GM12864 (cell line): ENCODE results near the gene FNDC3B.

Experiments
- DNase-seq: peaks from one replicate; pipeline ENCODE4 v3.0.0-alpha.2; 2011; ENCODE audit warnings: low read depth
- H3K4me3 ChIP-seq: 2 replicates; pipeline ENCODE4 v1.5.1; 2011; ENCODE audit warnings: mild to moderate bottlenecking, low read depth, low read length, control low read depth
- CTCF ChIP-seq: IDR thresholded peaks from 2 replicates; pipeline ENCODE4 v1.5.1; 2011; ENCODE audit warnings: low read depth, mild to moderate bottlenecking, moderate library complexity, low read length, control low read depth, inconsistent platforms; ENCODE audit errors: missing control alignments

Gene FNDC3B

GRCh38 chr3:172384836-172385235, 345.5 kb downstream of the FNDC3B start:
- no peak overlapping the region for H3K4me3 ChIP-seq
- TF ChIP-seq CTCF: no peak
- DNase-seq: no peak

- TF ChIP-seq CTCF: no peak
- no peak for DNase-seq
- H3K4me3 ChIP-seq: no peak overlapping the region
These were observed 348.4 kb downstream of the FNDC3B start for GRCh38 chr3:172387728-172388127.

DNA sequence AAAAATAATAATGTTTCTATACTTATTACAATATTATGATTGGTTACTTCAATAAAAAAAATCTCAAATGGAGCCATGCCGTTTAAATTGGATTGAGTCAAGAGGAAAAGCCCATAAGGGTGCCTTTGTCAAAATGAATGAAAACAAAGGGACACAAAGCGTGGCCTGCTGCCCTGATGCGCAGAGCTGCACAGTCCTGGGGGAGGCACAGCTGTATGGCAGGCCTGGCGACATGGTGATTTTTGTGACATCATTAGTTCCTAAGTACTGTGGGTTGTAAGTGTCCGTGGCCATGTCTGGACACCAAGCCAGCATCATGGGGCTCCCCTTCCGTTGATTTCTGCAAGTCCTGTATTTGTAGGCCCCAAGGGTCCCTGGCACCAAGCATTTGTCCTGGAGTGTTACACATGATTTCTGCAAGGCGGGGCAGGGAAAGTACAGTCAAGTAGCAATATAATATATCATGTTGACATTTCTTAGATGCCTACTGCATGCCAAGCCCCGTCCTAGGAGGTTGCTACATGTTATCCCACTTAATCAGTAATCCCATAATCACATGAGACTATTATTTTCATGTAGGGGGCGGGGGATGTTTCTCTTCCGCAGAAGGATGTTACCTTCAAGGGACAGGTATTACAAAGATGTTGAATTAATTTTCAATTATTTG, 349.2 kb downstream of the FNDC3B start:
- no peak for TF ChIP-seq CTCF
- H3K4me3 ChIP-seq: no peak overlapping the region

DNA sequence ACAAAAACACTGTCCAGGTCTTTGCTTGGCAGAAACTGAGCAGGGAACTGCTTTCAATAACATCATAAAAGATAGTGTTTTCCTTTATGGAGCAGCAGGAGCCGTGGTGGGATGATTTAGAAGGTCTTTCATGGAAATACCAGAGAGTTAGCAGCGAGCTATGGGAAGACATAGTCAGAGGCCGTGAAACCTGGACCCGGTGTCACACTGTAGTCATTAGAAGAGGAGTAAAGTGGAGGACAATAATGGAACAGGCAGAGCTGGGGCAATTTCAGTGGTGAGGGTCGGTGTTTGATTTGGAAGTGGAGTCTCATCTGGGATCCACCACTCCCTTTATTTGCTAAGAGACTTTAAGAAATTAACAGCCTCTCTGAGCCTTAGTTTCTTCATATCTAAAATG, 351.4 kb downstream of the FNDC3B start:
- DNase-seq: no peak
- no peak for TF ChIP-seq CTCF
- H3K4me3 ChIP-seq: no peak overlapping the region

More for the DNA sequence above, 349.2 kb downstream of the FNDC3B start:
- DNase-seq: no peak

DNA sequence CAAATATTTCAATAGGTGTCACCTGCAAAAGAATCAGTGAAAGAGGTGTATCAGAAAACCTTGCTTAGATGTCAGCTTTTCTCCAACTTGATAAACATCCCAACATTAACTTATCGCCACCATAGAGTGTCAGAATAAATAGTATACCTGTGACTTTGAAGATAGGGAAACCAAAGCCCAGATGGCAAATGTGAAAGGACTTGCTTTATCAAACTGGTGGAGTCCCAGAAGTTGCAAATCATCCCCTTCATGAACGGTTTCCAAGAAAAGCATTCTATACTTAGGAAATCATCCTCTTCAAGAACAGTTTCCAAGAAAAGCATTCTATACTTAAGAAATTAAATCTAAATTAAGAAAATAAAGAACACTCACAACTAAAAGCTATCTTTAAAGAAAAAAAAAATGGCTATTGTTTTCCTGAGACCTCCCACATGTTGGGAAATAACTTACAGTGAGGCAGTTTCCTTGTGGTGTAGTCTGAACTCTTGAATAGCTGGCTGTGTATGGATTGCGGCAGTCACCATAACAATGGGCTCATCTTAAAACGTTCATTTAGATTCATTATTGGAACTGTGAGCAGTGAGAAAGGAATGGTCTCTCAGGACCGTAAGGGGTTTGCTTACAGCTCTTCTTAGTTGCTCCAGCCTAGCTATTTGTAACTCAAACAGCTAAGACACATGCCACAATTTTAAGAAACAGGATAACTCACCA, 352.4 kb downstream of the FNDC3B start:
- DNase-seq: no peak
- TF ChIP-seq CTCF: no peak

GRCh38 chr3:172394692-172395091, 355.3 kb downstream of the FNDC3B start:
- no peak overlapping the region for H3K4me3 ChIP-seq
- no peak for TF ChIP-seq CTCF
- DNase-seq: no peak

More for the DNA sequence above, 352.4 kb downstream of the FNDC3B start:
- no peak overlapping the region for H3K4me3 ChIP-seq

- TF ChIP-seq CTCF: no peak
- DNase-seq: no peak
- H3K4me3 ChIP-seq: no peak overlapping the region
These were observed 357.0 kb downstream of the FNDC3B start for GRCh38 chr3:172396400-172396799.
